Activated CD4-positive, alpha-beta T cell treated with anti-CD3 and anti-CD28 coated beads, Interleukin-2, amount 50 U/mL, for 48 hours (primary cell): ENCODE measurements around the gene MYMX.

Experiments used
- DNase-seq, 2 experiments: peaks; one replicate each; pipeline ENCODE4 v3.0.0-alpha.2; 2020

MYMX gene

GRCh38 chr6:44265722-44266233 is 49.1 kb downstream of the MYMX start:
- DNase-seq = no peak

DNA sequence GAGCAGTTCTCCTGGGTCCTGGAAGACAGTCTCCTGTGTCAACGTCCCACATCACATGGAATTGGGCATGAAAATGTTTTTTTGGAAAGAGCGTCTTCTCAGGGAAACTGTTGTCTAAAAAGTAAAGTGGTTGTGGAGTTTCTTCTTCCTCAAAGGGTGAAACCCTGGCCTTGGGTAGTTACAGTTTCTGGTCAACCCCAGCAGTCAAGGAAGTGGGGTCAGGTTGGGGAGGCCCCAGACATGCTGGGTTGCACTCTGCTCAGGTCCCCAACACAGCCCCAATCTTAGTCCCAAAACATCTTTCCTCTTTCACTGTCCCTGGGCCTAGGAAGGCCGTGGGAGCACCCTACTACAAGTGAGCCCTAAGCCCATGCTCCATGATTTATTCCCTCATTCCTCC is 49.6 kb downstream of the MYMX start:
- no peak for DNase-seq

DNA sequence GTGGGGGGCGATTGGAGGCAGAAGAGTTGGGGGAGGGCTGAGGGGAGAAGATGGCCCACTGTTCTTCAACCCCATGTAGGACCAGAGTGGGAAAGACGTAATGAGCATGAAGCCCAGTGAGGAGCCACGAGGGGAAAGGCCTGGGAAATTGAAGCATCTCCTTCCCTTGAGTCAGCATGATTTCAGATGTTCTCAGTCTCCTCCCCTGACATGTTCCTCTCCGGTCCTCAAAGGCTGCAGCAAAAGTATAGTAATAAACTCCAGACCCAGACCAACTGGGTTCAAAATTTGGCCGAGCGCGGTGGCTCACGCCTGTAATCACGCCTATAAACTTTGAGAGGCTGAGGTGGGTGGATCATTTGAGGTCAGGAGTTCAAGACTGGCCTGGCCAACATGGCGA is 50.5 kb downstream of the MYMX start:
- DNase-seq = no peak
